Karpas-422 (cell line): ENCODE measurements around the gene SP2. TPM values are rescaled to one million over a fixed set of nuclear protein-coding genes. Genes with fewer than 3 reads are reported as not detected.

Source experiments
- DNase-seq: peaks from one replicate; pipeline ENCODE4 v3.0.0-alpha.2; 2015
- H2AFZ ChIP-seq: fragments of 200-600 bp; sonication (generic); 2 replicates; pipeline ENCODE4 v1.6.1; 2014; ENCODE audit warnings: antibody characterized with exemption, low read length, mixed read lengths
- H3K27ac ChIP-seq: fragments of 200-600 bp; sonication (generic); 2 replicates; pipeline ENCODE4 v1.5.1; 2014; ENCODE audit warnings: mild to moderate bottlenecking, low read length, moderate library complexity
- H3K27me3 ChIP-seq: fragments of 200-600 bp; sonication (generic); 2 replicates; pipeline ENCODE4 v1.6.1; 2014; ENCODE audit warnings: low read length, mixed read lengths
- H3K36me3 ChIP-seq: fragments of 200-600 bp; sonication (generic); 2 replicates; pipeline ENCODE4 v1.6.1; 2014; ENCODE audit warnings: low read length, mixed read lengths; ENCODE audit not compliant: insufficient read depth
- H3K4me1 ChIP-seq: fragments of 200-600 bp; sonication (generic); 2 replicates; pipeline ENCODE4 v1.6.1; 2014; ENCODE audit warnings: mild to moderate bottlenecking, low read length, mixed read lengths
- H3K4me2 ChIP-seq: fragments of 200-600 bp; sonication (generic); 2 replicates; pipeline ENCODE4 v1.6.1; 2014; ENCODE audit warnings: low read length, low read depth, mild to moderate bottlenecking; ENCODE audit not compliant: poor library complexity, severe bottlenecking
- H3K4me3 ChIP-seq: fragments of 200-600 bp; sonication (generic); 2 replicates; pipeline ENCODE4 v1.5.1; 2014; ENCODE audit warnings: mild to moderate bottlenecking, antibody characterized with exemption, low read length, mixed read lengths
- H3K79me2 ChIP-seq: fragments of 200-600 bp; sonication (generic); 2 replicates; pipeline ENCODE4 v1.6.1; 2014; ENCODE audit warnings: mild to moderate bottlenecking, low read length, mixed read lengths
- H3K9ac ChIP-seq: fragments of 200-600 bp; sonication (generic); 2 replicates; pipeline ENCODE4 v1.6.0; 2014; ENCODE audit warnings: low read length
- H3K9me2 ChIP-seq: fragments of 200-600 bp; sonication (generic), shearing (Covaris generic); replicated peaks from 2 replicates; pipeline ENCODE4 v1.6.0; 2014; ENCODE audit warnings: mild to moderate bottlenecking, low read length, moderate library complexity; ENCODE audit not compliant: insufficient read depth
- H3K9me3 ChIP-seq: fragments of 300-700, 200-600 bp; sonication (generic); 2 replicates; pipeline ENCODE4 v1.6.1; 2014; ENCODE audit warnings: low read length, mixed read lengths
- H4K20me1 ChIP-seq: fragments of 200-600 bp; sonication (generic); 2 replicates; pipeline ENCODE4 v1.6.1; 2014; ENCODE audit warnings: mild to moderate bottlenecking, antibody characterized with exemption, low read length, low read depth; ENCODE audit not compliant: insufficient read depth
- total RNA-seq: library from RNA; depleted of rRNA; stranded (reverse); fragments of >200 nt; shearing (Covaris generic); gene quantifications from 2 replicates; pipeline ENCODE4 v1.2.3, GENCODE V29; 2014; ENCODE audit warnings: low replicate concordance

SP2 gene
- total RNA-seq, 1 experiment from 2014 or later: 4.4 TPM

DNA sequence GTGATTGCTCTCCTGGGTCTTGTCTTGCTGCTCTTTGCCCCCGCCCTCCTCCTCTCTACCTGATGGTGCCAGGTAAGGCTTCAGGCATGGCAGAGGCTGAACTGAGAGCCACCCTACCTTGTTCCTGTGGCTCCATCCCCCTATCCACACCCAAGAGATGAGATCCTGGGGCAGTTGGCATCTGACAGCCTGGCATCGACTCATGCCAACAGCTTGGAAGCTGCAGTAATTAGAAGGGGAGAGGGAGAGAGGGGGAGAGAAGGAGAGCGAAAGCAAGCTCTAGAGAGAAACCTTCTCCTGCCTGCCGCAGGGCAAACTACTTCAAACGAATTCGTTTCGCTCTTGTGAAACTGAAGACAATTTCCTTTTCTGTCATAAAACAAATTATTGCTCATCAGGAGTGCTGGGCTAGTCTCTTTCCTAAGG, 31.2 kb upstream of the SP2 start:
- Histone ChIP-seq H3K4me2 (no peak overlapping the region), H3K79me2 (no peaks in the 10 kb centered on the region), H3K9me3 (no peaks in the 10 kb centered on the region), H3K27me3 (no peaks in the 10 kb centered on the region), H4K20me1 (no peaks in the 10 kb centered on the region), H3K9ac (no peak overlapping the region), H2AFZ (peak overlapping the region; percentile 36; the same call in 1 of the 2 replicates), H3K27ac (no peak overlapping the region), H3K4me1 (no peaks in the 10 kb centered on the region), H3K36me3 (no peaks in the 10 kb centered on the region), H3K4me3 (no peak overlapping the region), H3K9me2 (no peaks in the 10 kb centered on the region)
- no peak for DNase-seq

DNA sequence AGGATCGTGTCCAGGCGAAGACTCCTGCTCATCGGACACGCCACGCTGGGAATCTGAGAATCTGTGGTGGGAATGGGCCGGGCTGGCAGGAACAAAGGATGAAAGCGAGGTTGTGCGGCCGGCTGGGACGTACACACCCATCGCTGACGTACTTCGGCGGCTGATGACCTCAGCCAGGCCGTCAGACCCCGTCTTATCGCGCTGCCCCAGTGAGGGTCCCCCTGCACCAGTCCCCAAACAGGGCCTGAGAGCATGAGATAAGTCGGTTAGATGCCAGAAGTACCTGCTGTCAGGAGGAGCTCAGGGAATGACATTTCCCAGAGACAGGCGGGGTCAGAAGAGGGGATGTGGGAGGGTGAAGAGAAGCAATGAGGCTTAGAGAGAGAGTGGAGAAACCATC, 29.1 kb upstream of the SP2 start:
- H3K9me2 ChIP-seq: no peaks in the 10 kb centered on the region
- no peaks in the 10 kb centered on the region for H3K9me3 ChIP-seq
- H3K36me3 ChIP-seq: no peaks in the 10 kb centered on the region
- H2AFZ ChIP-seq: no peak overlapping the region
- H3K4me3 ChIP-seq: no peak overlapping the region
- no peak overlapping the region for H3K27ac ChIP-seq
- H3K27me3 ChIP-seq: no peaks in the 10 kb centered on the region
- no peak for DNase-seq
- H3K4me1 ChIP-seq: no peaks in the 10 kb centered on the region
- H3K4me2 ChIP-seq: no peak overlapping the region
- H4K20me1 ChIP-seq: no peaks in the 10 kb centered on the region
- H3K9ac ChIP-seq: no peak overlapping the region
- H3K79me2 ChIP-seq: no peaks in the 10 kb centered on the region

DNA sequence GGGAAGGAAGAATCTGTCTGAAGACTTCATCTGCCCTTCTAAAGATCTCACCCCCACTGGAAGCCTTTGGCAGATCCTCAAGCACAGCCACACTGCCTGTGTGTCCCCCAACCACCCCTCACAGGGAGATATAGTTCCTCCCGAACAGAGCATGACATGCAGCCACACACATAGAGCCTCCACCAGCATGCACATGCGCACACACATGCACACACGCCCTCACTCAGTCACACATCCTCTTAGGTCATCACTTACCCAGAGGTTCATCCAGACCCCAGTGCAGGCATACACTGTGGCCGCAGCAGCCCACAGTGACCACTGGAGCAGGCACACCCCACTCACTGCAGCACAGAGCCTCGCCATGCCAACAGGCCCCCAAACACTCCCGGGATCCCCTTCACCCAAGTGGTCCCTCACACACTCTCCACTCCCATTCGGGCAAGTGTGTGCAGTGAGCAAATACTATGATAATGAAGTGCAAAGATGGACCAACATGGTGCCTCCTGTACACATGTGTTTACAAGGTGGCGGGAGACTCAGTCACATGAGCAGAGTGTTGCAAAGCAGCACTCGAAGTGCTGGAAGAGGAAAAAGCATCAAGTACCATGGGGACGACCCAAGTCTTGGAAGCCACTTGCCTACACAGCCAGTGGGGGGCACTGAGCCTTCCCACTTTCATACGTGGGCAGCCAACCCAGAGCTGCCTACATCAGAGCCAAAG, 28.1 kb upstream of the SP2 start:
- H3K9me2 ChIP-seq: no peaks in the 10 kb centered on the region
- H3K27ac ChIP-seq: no peak overlapping the region
- no peak overlapping the region for H2AFZ ChIP-seq
- H3K79me2 ChIP-seq: no peaks in the 10 kb centered on the region
- H3K4me1 ChIP-seq: no peaks in the 10 kb centered on the region
- H3K9ac ChIP-seq: no peak overlapping the region
- H4K20me1 ChIP-seq: no peaks in the 10 kb centered on the region
- H3K4me2 ChIP-seq: no peak overlapping the region
- no peaks in the 10 kb centered on the region for H3K27me3 ChIP-seq
- DNase-seq: no peak
- H3K4me3 ChIP-seq: no peak overlapping the region
- H3K9me3 ChIP-seq: no peaks in the 10 kb centered on the region
- H3K36me3 ChIP-seq: no peaks in the 10 kb centered on the region

- DNase-seq: no peak
- no peak overlapping the region for H3K9ac ChIP-seq
- H3K27ac ChIP-seq: no peak overlapping the region
- H2AFZ ChIP-seq: no peak overlapping the region
- no peaks in the 10 kb centered on the region for H4K20me1 ChIP-seq
- H3K4me3 ChIP-seq: no peak overlapping the region
- no peak overlapping the region for H3K4me2 ChIP-seq
- no peaks in the 10 kb centered on the region for H3K4me1 ChIP-seq
- H3K27me3 ChIP-seq: no peaks in the 10 kb centered on the region
- no peaks in the 10 kb centered on the region for H3K36me3 ChIP-seq
- H3K9me2 ChIP-seq: no peaks in the 10 kb centered on the region
- no peaks in the 10 kb centered on the region for H3K9me3 ChIP-seq
- no peaks in the 10 kb centered on the region for H3K79me2 ChIP-seq
Observed at GRCh38 chr17:47869114-47869513, 26.9 kb upstream of the SP2 start.

GRCh38 chr17:47870056-47870455, 26.0 kb upstream of the SP2 start:
- Histone ChIP-seq H3K4me1 (peaks cover 7% of the 10 kb centered on the region), H3K4me3 (no peak overlapping the region), H3K79me2 (no peaks in the 10 kb centered on the region), H2AFZ (no peak overlapping the region), H4K20me1 (no peaks in the 10 kb centered on the region), H3K9me2 (no peaks in the 10 kb centered on the region), H3K27me3 (no peaks in the 10 kb centered on the region), H3K9ac (no peak overlapping the region), H3K36me3 (no peaks in the 10 kb centered on the region), H3K4me2 (no peak overlapping the region), H3K27ac (no peak overlapping the region), H3K9me3 (no peaks in the 10 kb centered on the region)
- no peak for DNase-seq

DNA sequence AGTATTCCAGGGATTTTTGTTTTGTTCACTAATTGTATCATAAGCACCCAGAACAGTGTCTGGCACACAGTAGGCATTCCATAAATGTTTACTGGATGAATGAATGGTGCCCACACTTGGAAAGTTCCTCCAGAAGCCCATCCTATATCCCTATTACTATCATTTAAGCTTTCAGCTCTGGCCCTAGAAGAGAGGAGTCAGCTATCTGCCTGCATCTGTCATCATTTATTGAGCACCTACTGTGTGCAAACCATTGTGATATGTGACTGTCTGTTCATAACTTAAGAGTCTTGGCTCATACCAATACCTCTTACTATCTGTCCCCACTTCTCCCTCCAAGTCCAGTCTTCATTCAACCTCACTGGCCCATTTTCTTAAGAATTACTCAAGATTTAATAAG, 25.0 kb upstream of the SP2 start:
- H3K4me1 ChIP-seq: peaks cover 14% of the 10 kb centered on the region
- DNase-seq: no peak
- H3K4me2 ChIP-seq: no peak overlapping the region
- H3K9me3 ChIP-seq: no peaks in the 10 kb centered on the region
- no peaks in the 10 kb centered on the region for H3K9me2 ChIP-seq
- H3K27ac ChIP-seq: no peak overlapping the region
- H4K20me1 ChIP-seq: no peaks in the 10 kb centered on the region
- H3K79me2 ChIP-seq: no peaks in the 10 kb centered on the region
- H3K36me3 ChIP-seq: no peaks in the 10 kb centered on the region
- no peak overlapping the region for H3K9ac ChIP-seq
- H2AFZ ChIP-seq: no peak overlapping the region
- H3K27me3 ChIP-seq: no peaks in the 10 kb centered on the region
- no peak overlapping the region for H3K4me3 ChIP-seq

DNA sequence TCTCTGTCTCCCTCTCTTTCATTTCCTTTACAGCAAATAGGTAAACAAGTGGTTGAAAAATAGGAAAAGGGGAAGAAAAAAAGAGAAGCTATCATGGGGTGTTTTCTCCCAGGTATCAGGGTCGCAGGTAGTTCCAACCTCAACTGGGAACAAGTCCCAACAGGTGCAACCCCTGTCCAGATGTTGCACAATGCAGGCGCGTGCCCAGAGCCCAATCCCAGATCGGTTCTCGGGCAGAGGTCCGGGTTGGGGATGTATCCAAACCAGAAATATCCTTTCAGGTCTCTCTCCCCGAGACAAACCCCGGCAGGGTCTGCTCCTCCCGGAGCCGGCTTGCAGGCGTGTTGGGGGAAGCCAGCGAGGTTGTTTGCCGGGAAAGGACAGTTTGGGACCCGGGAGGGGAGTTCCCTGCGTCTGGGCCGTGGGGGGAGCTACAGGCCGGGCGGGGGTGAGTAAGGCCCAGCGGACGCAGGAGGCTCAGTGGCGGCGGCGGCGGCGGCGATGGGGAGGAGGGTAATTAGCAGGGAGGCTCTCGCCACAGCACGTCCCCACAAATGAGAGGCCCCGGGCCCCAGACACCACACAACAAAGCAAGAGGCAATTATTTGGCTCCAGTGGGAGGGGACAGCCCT, 23.9 kb upstream of the SP2 start:
- no peak overlapping the region for H3K4me2 ChIP-seq
- no peak overlapping the region for H3K9ac ChIP-seq
- no peak for DNase-seq

DNA sequence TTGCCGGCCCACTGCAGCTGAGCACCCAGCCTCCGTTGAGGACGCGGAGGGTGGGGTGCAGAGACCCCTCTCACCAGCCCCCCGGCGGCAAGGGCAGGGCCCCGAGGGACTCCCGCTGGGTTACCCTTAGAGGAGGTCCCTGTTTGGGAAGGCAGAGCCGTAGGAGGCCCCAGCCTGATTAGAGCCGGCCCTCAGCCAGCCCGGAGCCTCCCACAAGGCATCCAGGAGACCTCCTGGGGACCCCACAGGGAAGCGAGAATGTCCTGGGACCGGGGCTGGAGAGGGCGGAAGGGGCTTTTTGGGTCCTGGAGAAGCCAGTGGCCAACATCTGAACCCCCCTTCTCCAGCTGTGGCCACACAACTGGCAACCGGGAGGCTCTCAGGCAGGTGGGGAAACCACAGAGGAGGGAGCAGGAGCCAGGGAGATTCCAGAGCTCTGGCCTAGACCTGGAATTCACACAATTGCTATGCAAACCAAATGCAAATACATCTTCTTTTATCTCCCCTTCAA, 23.3 kb upstream of the SP2 start:
- DNase-seq: no peak
- H3K4me1 ChIP-seq: peaks cover 14% of the 10 kb centered on the region
- no peaks in the 10 kb centered on the region for H3K79me2 ChIP-seq
- H3K4me3 ChIP-seq: no peak overlapping the region
- no peaks in the 10 kb centered on the region for H3K36me3 ChIP-seq
- no peaks in the 10 kb centered on the region for H3K9me3 ChIP-seq
- no peaks in the 10 kb centered on the region for H3K27me3 ChIP-seq
- no peak overlapping the region for H3K4me2 ChIP-seq
- no peak overlapping the region for H3K9ac ChIP-seq
- H2AFZ ChIP-seq: no peak overlapping the region
- H4K20me1 ChIP-seq: no peaks in the 10 kb centered on the region
- H3K27ac ChIP-seq: no peak overlapping the region
- H3K9me2 ChIP-seq: no peaks in the 10 kb centered on the region

More for the DNA sequence above, 23.9 kb upstream of the SP2 start:
- no peak overlapping the region for H2AFZ ChIP-seq
- peaks cover 14% of the 10 kb centered on the region for H3K4me1 ChIP-seq
- H4K20me1 ChIP-seq: no peaks in the 10 kb centered on the region
- H3K36me3 ChIP-seq: no peaks in the 10 kb centered on the region
- H3K4me3 ChIP-seq: no peak overlapping the region
- H3K9me2 ChIP-seq: no peaks in the 10 kb centered on the region
- no peak overlapping the region for H3K27ac ChIP-seq
- H3K79me2 ChIP-seq: no peaks in the 10 kb centered on the region
- H3K27me3 ChIP-seq: no peaks in the 10 kb centered on the region
- H3K9me3 ChIP-seq: no peaks in the 10 kb centered on the region
